ENCODE measurements around the gene SDF2L1. TPM values are rescaled to one million over a fixed set of nuclear protein-coding genes. Genes with fewer than 3 reads are reported as not detected.

The SDF2L1 gene
- total and polyA plus RNA-seq, 2 of the 13 experiments (the other 11 are each of a cell fraction or from before 2014, with no cell fraction given) = 18.0 to 57.4 TPM

- ATAC-seq (no peak; the same call in 2 of the 3 replicates), FAIRE-seq (no peak), DNase-seq (ENCODE audit: low spot score) (no peak)
- H3K79me2 ChIP-seq (ENCODE audit: insufficient read depth, low read length) = peaks cover 19% of the 10 kb centered on the region
- ChIA-PET POLR2A (interaction anchor here (0.9 to 2.0 kb wide), 8 partner anchors 9 to 171 kb away, joined by 3 to 58 read pairs (median 6); partner anchors contain the start of genes PPIL2 and SDF2L1), CTCF (ENCODE audit: low intra/inter-chr PET ratio, low total read pairs) (interaction anchor here (1.9 kb wide), 1 partner anchor 13 kb away, joined by 16 read pairs; the partner anchor contains the start of gene SDF2L1)
- H2AFZ ChIP-seq (ENCODE audit: low read length) = no peak overlapping the region
- H3K4me3 ChIP-seq (replicated peaks in 1 of 3; ENCODE audit: insufficient read depth in 1 of 3, low read depth in 2 of 3, low read length in 3 of 3) = peak overlapping the region; percentile 85 to 99 (median 91)
- 96% methylated on average over 39 of the region's 74 CpGs for WGBS (ENCODE audit: low lambda C conversion rate)
- in situ Hi-C loops (cut with HindIII; ENCODE audit: extremely low pct_ligation_motif_present, low pct_unique_long_range_greater_than_20kb) = no loop called here
- BruUV-seq (replicated peaks) = no TSS peak
- intact Hi-C loops (cut with micrococcal nuclease; ENCODE audit: unreplicated experiment) = no loop called here
- H3K9ac ChIP-seq (ENCODE audit: insufficient read depth, low read depth, low read length) = peak overlapping the region; percentile 91
- peaks cover 2 to 18% of the 10 kb centered on the region in 2 experiments; a peak in 2 of 5 replicates for H3K36me3 ChIP-seq (replicated peaks in 1 of 2; ENCODE audit: control insufficient read depth in 1 of 2, insufficient read depth in 2 of 2, low read length in 2 of 2)
- H3K27me3 ChIP-seq (ENCODE audit: control insufficient read depth in 1 of 2, insufficient read depth in 2 of 2, low read length in 2 of 2) = no peaks in the 10 kb centered on the region
- H3K27ac ChIP-seq (ENCODE audit: extremely low read length, insufficient read depth, low read length) = peak overlapping the region; percentile 79
- peak overlapping the region; percentile 92 for H3K4me2 ChIP-seq (ENCODE audit: low read depth, low read length)
- H3K4me1 ChIP-seq (ENCODE audit: insufficient read depth, low read length) = peaks cover 32% of the 10 kb centered on the region
- peaks cover 10% of the 10 kb centered on the region for H4K20me1 ChIP-seq (ENCODE audit: insufficient read depth, low read length)
- H3K9me3 ChIP-seq (ENCODE audit: low read length) = no peaks in the 10 kb centered on the region
- peak; percentile 3; the same call in 1 of the 2 replicates for TF ChIP-seq ZBTB7A (CRISPR knock-in tag; IDR thresholded peaks at IDR 0.05)
- no peak for TF ChIP-seq HOXD1 (CRISPR knock-in tag; IDR thresholded peaks at IDR 0.05)
- peak; percentile 47; the same call in 1 of the 2 replicates for TF ChIP-seq CCDC6 (CRISPR knock-in tag; IDR thresholded peaks at IDR 0.05)
- no peak for TF ChIP-seq NCOA1 (CRISPR knock-in tag; IDR thresholded peaks at IDR 0.05)
- 0 out of 2 replicates have a peak, but pooled peaks have one; percentile 31 for TF ChIP-seq ESRRA (CRISPR knock-in tag; IDR thresholded peaks at IDR 0.05; ENCODE audit: low read depth)
- peak; percentile 19; the same call in 1 of the 2 replicates for TF ChIP-seq RBFOX2 (IDR thresholded peaks at IDR 0.05; ENCODE audit: low read depth, low read length)
- no peak for TF ChIP-seq IRF2 (CRISPR knock-in tag; IDR thresholded peaks at IDR 0.05)
- TF ChIP-seq ZHX1 (CRISPR knock-in tag; IDR thresholded peaks at IDR 0.05; ENCODE audit: low read depth) = peak; percentile 74; the same call in 1 of the 2 replicates
- 0 out of 2 replicates have a peak, but pooled peaks have one; percentile 92 for TF ChIP-seq ZNF253 (CRISPR knock-in tag; IDR thresholded peaks at IDR 0.05; ENCODE audit: borderline replicate concordance)
- TF ChIP-seq HNRNPK (IDR thresholded peaks at IDR 0.05; ENCODE audit: low read depth, low read length, poor library complexity, severe bottlenecking) = peak; percentile 70
- peak; percentile 95 for TF ChIP-seq ZNF468 (CRISPR knock-in tag; IDR thresholded peaks at IDR 0.05)
- peak; percentile 26; the same call in 1 of the 2 replicates for TF ChIP-seq ZBTB33 (CRISPR knock-in tag; IDR thresholded peaks at IDR 0.05)
- peak; percentile 14 for TF ChIP-seq AGO2 (optimal IDR thresholded peaks at IDR 0.05; ENCODE audit: low read depth, low read length)
Observed at GRCh38 chr22:21628386-21629254, 13.5 kb upstream of the SDF2L1 start.
